ENCODE data around the gene MTR. TPM values are rescaled to one million over a fixed set of nuclear protein-coding genes. Genes with fewer than 3 reads are reported as not detected.

The MTR gene
- total and polyA plus RNA-seq, 2 donors (not counting 1 experiment from before 2014, with no cell fraction given) = 9.9 to 49.1 TPM

- Histone ChIP-seq H3K79me2 (ENCODE audit: control insufficient read depth, insufficient read depth, low read length) (no peaks in the 10 kb centered on the region), H3K4me1 (ENCODE audit: control insufficient read depth in 2 of 2, insufficient read depth in 2 of 2, low read length in 2 of 2) (no peaks in the 10 kb centered on the region), H3K4me3 (ENCODE audit: control extremely low read depth in 1 of 5, extremely low read depth in 1 of 5, insufficient read depth in 1 of 5, low read depth in 2 of 5, low read length in 4 of 5) (no peak overlapping the region), H3K4me2 (replicated peaks; ENCODE audit: low read depth, low read length, poor library complexity, severe bottlenecking) (no peak overlapping the region), H3K27me3 (replicated peaks in 1 of 4; ENCODE audit: control extremely low read depth in 1 of 4, control insufficient read depth in 3 of 4, insufficient read depth in 4 of 4, low read length in 3 of 4) (no peaks in the 10 kb centered on the region), H3K27ac (ENCODE audit: low read length in 2 of 2) (no peak overlapping the region), H3K9me3 (ENCODE audit: control extremely low read depth in 1 of 3, control insufficient read depth in 2 of 3, insufficient read depth in 1 of 3, low read length in 2 of 3) (no peaks in the 10 kb centered on the region), H3K36me3 (replicated peaks in 1 of 2; ENCODE audit: control extremely low read depth in 1 of 2, control insufficient read depth in 1 of 2, extremely low read depth in 1 of 2, insufficient read depth in 2 of 2, low read length in 1 of 2) (no peaks in the 10 kb centered on the region), H2AFZ (ENCODE audit: insufficient read depth, low read depth, low read length, poor library complexity, severe bottlenecking) (no peak overlapping the region), H4K20me1 (ENCODE audit: control insufficient read depth, insufficient read depth, low read length, poor library complexity, severe bottlenecking) (no peaks in the 10 kb centered on the region), H3K9ac (ENCODE audit: low read length) (no peak overlapping the region)
- POLR2A ChIA-PET = no interaction called here
- DNase-seq (no peak), ATAC-seq (ENCODE audit: low read depth) (no peak)
- Mint-ChIP-seq H3K4me3 (no peak overlapping the region), H3K9me3 (ENCODE audit: insufficient read depth) (no peaks in the 10 kb centered on the region), H3K27ac (no peak overlapping the region), H3K4me1 (peaks cover 2% of the 10 kb centered on the region), H3K27me3 (peaks cover 3% of the 10 kb centered on the region)
- WGBS (ENCODE audit: insufficient coverage) = 94% methylated on average over 3 of the region's 6 CpGs
- TF ChIP-seq EZH2 (IDR thresholded peaks at IDR 0.05; ENCODE audit: borderline replicate concordance, insufficient read depth, low read depth, low read length, poor library complexity, severe bottlenecking) = no peak
- TF ChIP-seq, protein P1, sequence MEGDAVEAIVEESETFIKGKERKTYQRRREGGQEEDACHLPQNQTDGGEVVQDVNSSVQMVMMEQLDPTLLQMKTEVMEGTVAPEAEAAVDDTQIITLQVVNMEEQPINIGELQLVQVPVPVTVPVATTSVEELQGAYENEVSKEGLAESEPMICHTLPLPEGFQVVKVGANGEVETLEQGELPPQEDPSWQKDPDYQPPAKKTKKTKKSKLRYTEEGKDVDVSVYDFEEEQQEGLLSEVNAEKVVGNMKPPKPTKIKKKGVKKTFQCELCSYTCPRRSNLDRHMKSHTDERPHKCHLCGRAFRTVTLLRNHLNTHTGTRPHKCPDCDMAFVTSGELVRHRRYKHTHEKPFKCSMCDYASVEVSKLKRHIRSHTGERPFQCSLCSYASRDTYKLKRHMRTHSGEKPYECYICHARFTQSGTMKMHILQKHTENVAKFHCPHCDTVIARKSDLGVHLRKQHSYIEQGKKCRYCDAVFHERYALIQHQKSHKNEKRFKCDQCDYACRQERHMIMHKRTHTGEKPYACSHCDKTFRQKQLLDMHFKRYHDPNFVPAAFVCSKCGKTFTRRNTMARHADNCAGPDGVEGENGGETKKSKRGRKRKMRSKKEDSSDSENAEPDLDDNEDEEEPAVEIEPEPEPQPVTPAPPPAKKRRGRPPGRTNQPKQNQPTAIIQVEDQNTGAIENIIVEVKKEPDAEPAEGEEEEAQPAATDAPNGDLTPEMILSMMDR (IDR thresholded peaks at IDR 0.05) = no peak
- intact Hi-C loops (cut with micrococcal nuclease) = no loop called here
- CTCF ChIA-PET = interaction anchor here (0.7 to 1.6 kb wide), 4 partner anchors 21 to 361 kb away, joined by 4 to 7 read pairs (median 4); no protein-coding TSS in a partner anchor
Observed at GRCh38 chr1:236760480-236760879, 34.6 kb upstream of the MTR start.

DNA sequence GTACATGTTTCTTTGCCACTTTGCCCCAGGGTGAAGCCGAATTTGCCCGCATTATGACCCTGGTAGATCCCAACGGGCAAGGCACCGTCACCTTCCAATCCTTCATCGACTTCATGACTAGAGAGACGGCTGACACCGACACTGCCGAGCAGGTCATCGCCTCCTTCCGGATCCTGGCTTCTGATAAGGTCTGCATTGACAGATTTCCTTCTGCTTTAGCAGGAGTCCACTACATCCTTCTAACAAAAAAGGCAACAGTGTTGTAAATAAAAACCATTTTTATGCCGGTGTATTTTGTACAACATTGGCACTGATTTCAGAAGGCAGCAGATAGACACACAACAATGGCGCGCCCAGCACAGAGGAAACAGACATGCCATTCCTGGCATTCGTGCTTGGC, 34.1 kb upstream of the MTR start:
- Histone ChIP-seq H3K36me3 (replicated peaks in 1 of 2; ENCODE audit: control extremely low read depth in 1 of 2, control insufficient read depth in 1 of 2, extremely low read depth in 1 of 2, insufficient read depth in 2 of 2, low read length in 1 of 2) (no peaks in the 10 kb centered on the region), H3K9me3 (ENCODE audit: control extremely low read depth in 1 of 3, control insufficient read depth in 2 of 3, insufficient read depth in 1 of 3, low read length in 2 of 3) (no peaks in the 10 kb centered on the region), H3K4me3 (ENCODE audit: control extremely low read depth in 1 of 5, extremely low read depth in 1 of 5, insufficient read depth in 1 of 5, low read depth in 2 of 5, low read length in 4 of 5) (no peak overlapping the region), H3K27ac (ENCODE audit: low read length in 2 of 2) (no peak overlapping the region), H3K4me1 (ENCODE audit: control insufficient read depth in 2 of 2, insufficient read depth in 2 of 2, low read length in 2 of 2) (no peaks in the 10 kb centered on the region), H3K4me2 (replicated peaks; ENCODE audit: low read depth, low read length, poor library complexity, severe bottlenecking) (no peak overlapping the region), H3K27me3 (replicated peaks in 1 of 4; ENCODE audit: control extremely low read depth in 1 of 4, control insufficient read depth in 3 of 4, insufficient read depth in 4 of 4, low read length in 3 of 4) (no peaks in the 10 kb centered on the region), H3K79me2 (ENCODE audit: control insufficient read depth, insufficient read depth, low read length) (no peaks in the 10 kb centered on the region), H3K9ac (ENCODE audit: low read length) (no peak overlapping the region), H4K20me1 (ENCODE audit: control insufficient read depth, insufficient read depth, low read length, poor library complexity, severe bottlenecking) (no peaks in the 10 kb centered on the region), H2AFZ (ENCODE audit: insufficient read depth, low read depth, low read length, poor library complexity, severe bottlenecking) (no peak overlapping the region)
- Mint-ChIP-seq H3K27me3 (peaks cover 7% of the 10 kb centered on the region), H3K4me3 (no peak overlapping the region), H3K27ac (no peak overlapping the region), H3K9me3 (ENCODE audit: insufficient read depth) (no peaks in the 10 kb centered on the region), H3K4me1 (peaks cover 2% of the 10 kb centered on the region)
- intact Hi-C loops (cut with micrococcal nuclease) = no loop called here
- 97% methylated on average over 13 of the region's 14 CpGs for WGBS (ENCODE audit: insufficient coverage)
- TF ChIP-seq EZH2 (IDR thresholded peaks at IDR 0.05; ENCODE audit: borderline replicate concordance, insufficient read depth, low read depth, low read length, poor library complexity, severe bottlenecking) = no peak
- TF ChIP-seq, protein P1 (IDR thresholded peaks at IDR 0.05) = no peak
- ATAC-seq (ENCODE audit: low read depth) = no peak
- no peak for DNase-seq
- CTCF ChIA-PET = interaction anchor here (1.2 to 1.6 kb wide), 2 partner anchors 45 to 106 kb away, joined by 4 to 7 read pairs; no protein-coding TSS in a partner anchor
- POLR2A ChIA-PET = no interaction called here
